IPS-18a (cell line): ENCODE results near the gene CWH43.
"Not testable (repeated sequence)": the region's sequence is repeated elsewhere in the genome, so short reads cannot be mapped to it uniquely, and the experiment has no call there.

Experiments
- H3K27ac ChIP-seq: one replicate; pipeline ENCODE4 v1.5.1; 2013; ENCODE audit warnings: low read length
- H3K27me3 ChIP-seq: one replicate; pipeline ENCODE4 v1.6.1; 2013; ENCODE audit warnings: mild to moderate bottlenecking, low read length; ENCODE audit not compliant: control insufficient read depth, insufficient read depth
- H3K36me3 ChIP-seq: one replicate; pipeline ENCODE4 v1.6.1; 2013; ENCODE audit warnings: low read depth, low read length; ENCODE audit not compliant: control insufficient read depth
- H3K4me1 ChIP-seq: one replicate; pipeline ENCODE4 v1.6.1; 2013; ENCODE audit warnings: low read depth, low read length; ENCODE audit not compliant: control insufficient read depth
- H3K4me3 ChIP-seq: one replicate; pipeline ENCODE4 v1.5.1; 2013; ENCODE audit warnings: low read length
- H3K9ac ChIP-seq: one replicate; pipeline ENCODE4 v1.6.1; 2013; ENCODE audit warnings: mild to moderate bottlenecking, low read length, moderate library complexity
- H3K9me3 ChIP-seq: one replicate; pipeline ENCODE4 v1.6.1; 2013; ENCODE audit warnings: low read depth, low read length; ENCODE audit not compliant: control insufficient read depth

Gene CWH43

DNA sequence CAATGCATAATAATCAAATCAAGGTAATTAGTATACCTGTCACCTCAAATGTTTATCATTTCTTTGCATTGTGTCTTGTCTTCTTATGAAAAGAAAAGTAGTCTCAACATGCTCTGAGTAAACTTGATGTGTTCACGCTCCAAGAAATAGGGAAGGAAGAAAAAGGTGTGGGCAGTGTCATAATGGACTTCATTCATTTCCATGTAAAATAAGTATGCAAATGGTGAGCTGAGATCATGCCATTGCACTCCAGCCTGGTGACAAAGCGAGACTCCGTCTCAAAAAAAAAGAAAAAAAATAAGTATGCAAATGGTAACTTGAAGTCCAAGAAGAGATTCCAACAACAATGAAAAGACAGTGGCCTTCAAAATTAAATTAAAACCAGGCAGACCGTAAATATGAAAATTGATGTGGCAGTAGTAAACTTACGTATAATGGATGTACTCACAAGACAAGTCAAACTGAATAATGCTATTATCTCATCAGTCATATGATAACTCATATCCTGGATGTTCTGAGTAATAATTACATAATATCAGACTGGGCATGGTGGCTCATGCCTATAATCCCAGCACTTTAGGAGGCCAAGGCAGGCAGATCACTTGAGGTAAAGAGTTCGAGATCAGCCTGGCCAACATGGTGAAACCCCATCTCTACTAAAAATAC is 6.0 kb upstream of the CWH43 start:
- Histone ChIP-seq H3K9ac (no peak overlapping the region), H3K4me3 (no peak overlapping the region), H3K27me3 (peaks cover 11% of the 10 kb centered on the region), H3K4me1 (no peaks in the 10 kb centered on the region), H3K36me3 (no peaks in the 10 kb centered on the region), H3K27ac (no peak overlapping the region), H3K9me3 (no peaks in the 10 kb centered on the region)

- not testable (repeated sequence) for H3K9me3 ChIP-seq, H3K36me3 ChIP-seq, H3K27ac ChIP-seq, H3K4me3 ChIP-seq, H3K9ac ChIP-seq, H3K4me1 ChIP-seq
- peaks cover 45% of the 10 kb centered on the region for H3K27me3 ChIP-seq
These were observed 2.1 kb upstream of the CWH43 start for GRCh38 chr4:48984005-48984404.

DNA sequence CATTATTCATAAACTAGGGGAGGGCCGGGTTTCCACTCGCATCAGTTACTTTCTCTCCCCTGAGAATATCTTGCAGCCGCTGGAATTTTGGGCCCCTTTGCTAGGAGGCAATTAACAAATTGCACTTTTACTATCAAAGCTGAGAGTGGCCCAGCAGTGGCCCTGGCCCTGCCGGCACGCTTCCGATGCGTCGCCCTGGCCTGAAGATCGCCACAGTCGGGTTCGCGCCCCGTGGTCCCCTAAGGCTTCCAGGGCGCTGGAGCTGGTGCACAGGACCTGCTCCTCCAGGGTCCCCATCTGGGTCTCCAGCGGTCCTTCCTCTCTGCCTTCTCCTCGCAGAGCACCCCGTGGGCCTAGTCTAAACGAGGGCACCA is 486 bp upstream of the CWH43 start:
- Histone ChIP-seq H3K4me1 (no peaks in the 10 kb centered on the region), H3K9ac (no peak overlapping the region), H3K4me3 (peak overlapping the region; percentile 37), H3K27ac (no peak overlapping the region), H3K36me3 (no peaks in the 10 kb centered on the region), H3K9me3 (peaks cover 3% of the 10 kb centered on the region), H3K27me3 (peaks cover 45% of the 10 kb centered on the region)

- H3K4me3 ChIP-seq: peak overlapping the region; percentile 37
- no peak overlapping the region for H3K27ac ChIP-seq
- H3K4me1 ChIP-seq: no peaks in the 10 kb centered on the region
- no peak overlapping the region for H3K9ac ChIP-seq
- no peaks in the 10 kb centered on the region for H3K36me3 ChIP-seq
- H3K27me3 ChIP-seq: peaks cover 45% of the 10 kb centered on the region
- H3K9me3 ChIP-seq: peaks cover 8% of the 10 kb centered on the region
These were observed 634 bp downstream of the CWH43 start for GRCh38 chr4:48986654-48987164.

DNA sequence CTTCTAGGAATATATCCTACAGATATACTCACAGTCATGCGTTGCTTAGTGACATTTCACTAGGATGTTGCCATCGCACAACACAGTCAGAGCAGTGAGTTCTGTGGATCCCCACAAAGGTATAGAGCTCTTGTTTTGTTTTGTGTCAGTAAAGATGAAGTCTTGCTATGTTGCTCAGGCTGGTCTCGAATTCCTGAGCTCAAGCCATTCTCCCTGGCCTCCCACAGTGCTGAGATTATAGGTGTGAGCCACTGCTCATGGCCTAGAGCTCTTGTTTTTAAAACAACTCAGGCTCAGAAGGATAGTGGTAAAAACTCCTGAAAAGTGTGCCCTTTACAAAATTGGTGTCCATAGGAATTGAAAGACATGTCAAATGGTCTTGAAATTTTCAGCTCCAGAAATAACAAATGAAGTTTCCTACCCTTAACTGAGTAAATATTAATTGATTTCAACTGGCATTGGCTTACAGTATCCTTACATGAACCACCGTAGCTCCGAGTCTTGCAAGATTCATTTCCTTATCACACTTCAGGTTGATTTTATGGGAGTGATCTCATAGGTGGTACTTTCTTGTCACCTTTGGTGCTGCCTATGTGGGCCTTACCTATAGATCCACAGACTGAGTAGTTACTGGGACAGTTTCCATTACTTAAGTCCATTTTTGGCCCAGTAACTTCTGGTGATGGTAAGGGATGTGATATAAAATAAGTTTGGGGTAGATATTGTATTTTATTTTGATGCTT is 3.6 kb downstream of the CWH43 start:
- no peaks in the 10 kb centered on the region for H3K4me1 ChIP-seq
- H3K27me3 ChIP-seq: peaks cover 38% of the 10 kb centered on the region

DNA sequence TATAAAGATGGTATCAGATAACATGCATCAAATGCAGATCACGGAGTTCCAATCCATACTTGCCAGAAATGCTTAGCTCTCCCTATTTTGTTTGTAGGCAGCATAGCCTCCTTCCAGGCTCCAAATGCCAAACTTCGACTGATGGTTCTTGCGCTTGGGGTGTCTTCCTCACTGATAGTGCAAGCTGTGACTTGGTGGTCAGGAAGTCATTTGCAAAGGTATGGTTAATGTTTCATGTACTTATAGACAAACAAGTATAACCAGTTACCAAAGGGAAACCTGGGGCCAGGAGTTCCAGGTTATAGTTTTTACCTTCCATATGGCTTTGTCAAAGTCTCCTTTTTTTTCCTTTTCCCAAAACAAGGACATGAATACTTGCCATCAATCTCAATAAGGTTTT is 5.3 kb downstream of the CWH43 start:
- Histone ChIP-seq H3K9me3 (peaks cover 26% of the 10 kb centered on the region), H3K27me3 (peaks cover 21% of the 10 kb centered on the region), H3K36me3 (no peaks in the 10 kb centered on the region), H3K4me1 (no peaks in the 10 kb centered on the region), H3K4me3 (no peak overlapping the region), H3K27ac (no peak overlapping the region), H3K9ac (no peak overlapping the region)

More for the DNA sequence above, 3.6 kb downstream of the CWH43 start:
- no peak overlapping the region for H3K9ac ChIP-seq
- no peaks in the 10 kb centered on the region for H3K36me3 ChIP-seq
- peaks cover 16% of the 10 kb centered on the region for H3K9me3 ChIP-seq
- no peak overlapping the region for H3K4me3 ChIP-seq
- no peak overlapping the region for H3K27ac ChIP-seq

GRCh38 chr4:48997962-48998361 is 11.9 kb downstream of the CWH43 start:
- H3K27me3 ChIP-seq: no peaks in the 10 kb centered on the region
- H3K4me3 ChIP-seq: no peak overlapping the region
- H3K36me3 ChIP-seq: no peaks in the 10 kb centered on the region
- no peaks in the 10 kb centered on the region for H3K4me1 ChIP-seq
- H3K9ac ChIP-seq: no peak overlapping the region
- peaks cover 71% of the 10 kb centered on the region for H3K9me3 ChIP-seq
- no peak overlapping the region for H3K27ac ChIP-seq

- Histone ChIP-seq H3K4me1 (no peaks in the 10 kb centered on the region), H3K36me3 (no peaks in the 10 kb centered on the region), H3K9me3 (peaks cover 75% of the 10 kb centered on the region), H3K27me3 (no peaks in the 10 kb centered on the region), H3K9ac (no peak overlapping the region), H3K4me3 (no peak overlapping the region), H3K27ac (no peak overlapping the region)
These were observed 12.4 kb downstream of the CWH43 start for GRCh38 chr4:48998440-48998839.

DNA sequence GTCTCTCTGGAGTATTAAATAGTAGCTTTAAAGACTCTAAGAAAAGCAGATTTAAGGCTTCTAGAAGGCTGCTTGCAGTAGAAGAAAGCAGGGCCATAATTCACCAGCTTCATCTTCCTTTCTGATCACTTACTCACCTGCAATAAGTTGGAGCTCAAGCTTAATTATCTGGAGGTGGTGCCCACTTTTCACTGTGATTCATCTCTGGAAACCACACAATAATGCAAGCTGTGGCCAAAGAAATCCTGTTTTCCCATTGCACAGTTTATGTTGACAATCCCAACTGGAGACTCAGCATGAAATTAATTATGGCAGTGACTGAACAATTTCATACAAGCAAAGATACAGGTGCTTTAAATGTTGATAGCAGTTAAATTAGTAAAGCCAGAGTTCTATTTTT is 14.7 kb downstream of the CWH43 start:
- Histone ChIP-seq H3K4me3 (no peak overlapping the region), H3K36me3 (no peaks in the 10 kb centered on the region), H3K27me3 (no peaks in the 10 kb centered on the region), H3K4me1 (no peaks in the 10 kb centered on the region), H3K9me3 (peaks cover 78% of the 10 kb centered on the region), H3K9ac (no peak overlapping the region), H3K27ac (no peak overlapping the region)

DNA sequence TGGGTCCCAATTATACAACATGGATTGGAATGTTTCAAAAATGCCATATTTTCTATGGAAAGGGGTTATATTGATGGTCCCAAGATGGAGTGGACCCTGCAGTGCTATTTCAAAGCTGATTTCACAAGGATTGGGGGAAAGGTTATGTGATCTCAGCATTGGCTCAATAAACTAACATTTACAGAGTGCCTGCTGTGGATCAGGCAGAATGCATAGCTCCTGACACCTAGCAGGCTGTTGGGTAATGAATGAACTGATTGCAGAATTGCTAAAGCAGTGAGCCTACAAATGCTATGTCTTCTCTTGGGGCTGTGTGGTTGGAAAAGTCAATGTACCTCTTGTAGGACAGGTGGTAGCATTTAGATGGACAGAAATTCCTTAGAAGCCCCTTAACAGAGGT is 16.9 kb downstream of the CWH43 start:
- no peaks in the 10 kb centered on the region for H3K4me1 ChIP-seq
- peaks cover 74% of the 10 kb centered on the region for H3K9me3 ChIP-seq
- H3K36me3 ChIP-seq: no peaks in the 10 kb centered on the region
- H3K27me3 ChIP-seq: no peaks in the 10 kb centered on the region
- H3K4me3 ChIP-seq: no peak overlapping the region
- no peak overlapping the region for H3K27ac ChIP-seq
- no peak overlapping the region for H3K9ac ChIP-seq

- Histone ChIP-seq H3K4me3 (no peak overlapping the region), H3K9me3 (peaks cover 60% of the 10 kb centered on the region), H3K9ac (no peak overlapping the region), H3K4me1 (no peaks in the 10 kb centered on the region), H3K27me3 (no peaks in the 10 kb centered on the region), H3K36me3 (no peaks in the 10 kb centered on the region), H3K27ac (no peak overlapping the region)
These were observed 32.7 kb downstream of the CWH43 start for GRCh38 chr4:49018718-49019295.
